Measurements from ENCODE around the gene OR3A2. TPM values are rescaled to one million over a fixed set of nuclear protein-coding genes. Genes with fewer than 3 reads are reported as not detected.
"Not testable (repeated sequence)": the region's sequence is repeated elsewhere in the genome, so short reads cannot be mapped to it uniquely, and the experiment has no call there.

Gene OR3A2
- total and polyA plus RNA-seq, 2 of the 13 experiments (the other 11 are each of a cell fraction or from before 2014, with no cell fraction given) = not detected

DNA sequence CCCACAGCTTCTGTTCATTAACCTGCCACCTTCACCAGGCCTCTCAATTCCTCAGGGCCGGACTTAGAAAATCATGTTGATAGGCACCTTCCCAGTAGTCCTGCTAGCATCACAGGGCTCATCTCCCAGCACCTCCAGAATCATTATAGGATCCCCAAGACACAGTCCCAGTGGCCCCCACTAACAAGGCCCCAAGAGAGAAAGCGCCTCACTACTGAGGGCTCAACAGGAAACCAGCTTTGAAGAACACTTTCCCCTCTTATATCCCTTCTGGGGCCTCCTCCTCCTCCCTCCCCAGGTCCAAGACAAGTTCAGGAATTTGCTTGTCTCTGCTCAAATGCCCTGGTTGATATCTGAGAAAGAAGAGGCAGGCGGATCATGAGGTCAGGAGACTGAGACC is 25.0 kb upstream of the OR3A2 start, which contains the start of gene OR3A3 (continued):
- TF ChIP-seq ZNF800 (CRISPR knock-in tag; IDR thresholded peaks at IDR 0.05) = no peak
- no peak for TF ChIP-seq CAMTA2 (CRISPR knock-in tag; IDR thresholded peaks at IDR 0.05; ENCODE audit: borderline replicate concordance)
- no peak for TF ChIP-seq MED13 (CRISPR knock-in tag; IDR thresholded peaks at IDR 0.05)
- TF ChIP-seq, protein P1, sequence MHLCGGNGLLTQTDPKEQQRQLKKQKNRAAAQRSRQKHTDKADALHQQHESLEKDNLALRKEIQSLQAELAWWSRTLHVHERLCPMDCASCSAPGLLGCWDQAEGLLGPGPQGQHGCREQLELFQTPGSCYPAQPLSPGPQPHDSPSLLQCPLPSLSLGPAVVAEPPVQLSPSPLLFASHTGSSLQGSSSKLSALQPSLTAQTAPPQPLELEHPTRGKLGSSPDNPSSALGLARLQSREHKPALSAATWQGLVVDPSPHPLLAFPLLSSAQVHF (CRISPR knock-in tag; IDR thresholded peaks at IDR 0.05) = no peak
- TF ChIP-seq POGK (CRISPR knock-in tag; conservative IDR thresholded peaks at IDR 0.05) = no peak
- no peak for TF ChIP-seq ZNF10 (CRISPR knock-in tag; IDR thresholded peaks at IDR 0.05; ENCODE audit: borderline replicate concordance, low read depth)
- TF ChIP-seq ZNF383 (CRISPR knock-in tag; IDR thresholded peaks at IDR 0.05; ENCODE audit: borderline replicate concordance) = no peak
- TF ChIP-seq FOXC1 (CRISPR knock-in tag; IDR thresholded peaks at IDR 0.05; ENCODE audit: borderline replicate concordance) = no peak
- no peak for TF ChIP-seq ZNF160 (CRISPR knock-in tag; IDR thresholded peaks at IDR 0.05)

- H3K4me1 ChIP-seq (ENCODE audit: insufficient read depth, low read length); H3K4me2 ChIP-seq (ENCODE audit: low read depth, low read length); H4K20me1 ChIP-seq (ENCODE audit: insufficient read depth, low read length); H3K27ac ChIP-seq (ENCODE audit: extremely low read length, insufficient read depth, low read length); FAIRE-seq; BruUV-seq (replicated peaks); H3K27me3 ChIP-seq (ENCODE audit: control insufficient read depth in 1 of 2, insufficient read depth in 2 of 2, low read length in 2 of 2); ATAC-seq; H3K36me3 ChIP-seq (replicated peaks in 1 of 2; ENCODE audit: control insufficient read depth in 1 of 2, insufficient read depth in 2 of 2, low read length in 2 of 2); POLR2A ChIA-PET; H3K9me3 ChIP-seq (ENCODE audit: low read length); CTCF ChIA-PET (ENCODE audit: low intra/inter-chr PET ratio, low total read pairs); H3K4me3 ChIP-seq (replicated peaks in 1 of 3; ENCODE audit: insufficient read depth in 1 of 3, low read depth in 2 of 3, low read length in 3 of 3); DNase-seq (ENCODE audit: low spot score); in situ Hi-C loops (cut with HindIII; ENCODE audit: extremely low pct_ligation_motif_present, low pct_unique_long_range_greater_than_20kb); H3K79me2 ChIP-seq (ENCODE audit: insufficient read depth, low read length); H3K9ac ChIP-seq (ENCODE audit: insufficient read depth, low read depth, low read length); H2AFZ ChIP-seq (ENCODE audit: low read length); intact Hi-C loops (cut with micrococcal nuclease; ENCODE audit: unreplicated experiment): not testable (repeated sequence)
- WGBS (ENCODE audit: low lambda C conversion rate) = 0% methylated on average over 1 of the region's 1 CpG
Measured at GRCh38 chr17:3403856-3404255, 17.7 kb upstream of the OR3A2 start.
